ENCODE results near the gene SMAD2. TPM values are rescaled to one million over a fixed set of nuclear protein-coding genes. Genes with fewer than 3 reads are reported as not detected.
A peak's percentile ranks its signal among the peaks of the same experiment; 100 is the strongest.

SMAD2 gene
- polyA plus RNA-seq, 2 of the 4 experiments (the other 2 are of a cell fraction), result 131 to 229 TPM

DNA sequence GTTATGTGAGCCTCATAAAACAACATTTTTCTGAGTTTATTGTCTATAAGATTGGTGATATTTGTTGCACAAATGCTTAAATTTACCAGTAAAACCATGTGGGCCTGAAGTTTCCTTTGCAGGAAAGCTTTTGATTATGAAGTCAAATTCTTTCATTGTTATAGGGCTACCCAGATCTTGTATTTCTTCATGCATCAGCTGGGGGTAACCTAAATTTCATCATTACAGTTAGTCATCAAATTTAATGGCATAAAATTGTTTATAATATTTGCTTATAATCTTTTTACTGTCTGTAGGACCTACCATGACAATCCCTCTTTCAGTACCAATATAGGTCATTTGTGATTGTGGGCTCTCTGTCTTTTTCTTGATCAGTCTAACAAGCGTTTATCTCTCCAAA, 47.8 kb downstream of the SMAD2 start:
- H3K4me3 ChIP-seq, result no peak overlapping the region
- ChIA-PET CTCF (no interaction called here), POLR2A (no interaction called here)
- no peaks in the 10 kb centered on the region for H3K9me3 ChIP-seq
- peak overlapping the region; percentile 61 to 80; a peak in 5 of 6 replicates for H3K27ac ChIP-seq
- ATAC-seq (no peak), DNase-seq (ENCODE audit: low read depth in 1 of 2, low spot score in 1 of 2) (no peak), FAIRE-seq (no peak)
- WGBS (ENCODE audit: missing lambda C conversion rate), result 95% methylated on average over 1 of the region's 1 CpG
- H3K4me1 ChIP-seq, result peaks cover 79% of the 10 kb centered on the region
- TF ChIP-seq CEBPB (IDR thresholded peaks at IDR 0.05) (peak in 1 of 2 experiments; percentile 9; a peak in 1 of 4 replicates), ZC3H11A (IDR thresholded peaks at IDR 0.05) (no peak), HOXA7 (CRISPR knock-in tag; IDR thresholded peaks at IDR 0.05) (no peak), SMC3 (IDR thresholded peaks at IDR 0.05) (no peak), ESRRA (IDR thresholded peaks at IDR 0.05; ENCODE audit: borderline replicate concordance, low read length) (no peak)
- TF ChIP-seq, protein P1, sequence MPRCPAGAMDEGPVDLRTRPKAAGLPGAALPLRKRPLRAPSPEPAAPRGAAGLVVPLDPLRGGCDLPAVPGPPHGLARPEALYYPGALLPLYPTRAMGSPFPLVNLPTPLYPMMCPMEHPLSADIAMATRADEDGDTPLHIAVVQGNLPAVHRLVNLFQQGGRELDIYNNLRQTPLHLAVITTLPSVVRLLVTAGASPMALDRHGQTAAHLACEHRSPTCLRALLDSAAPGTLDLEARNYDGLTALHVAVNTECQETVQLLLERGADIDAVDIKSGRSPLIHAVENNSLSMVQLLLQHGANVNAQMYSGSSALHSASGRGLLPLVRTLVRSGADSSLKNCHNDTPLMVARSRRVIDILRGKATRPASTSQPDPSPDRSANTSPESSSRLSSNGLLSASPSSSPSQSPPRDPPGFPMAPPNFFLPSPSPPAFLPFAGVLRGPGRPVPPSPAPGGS (IDR thresholded peaks at IDR 0.05), result no peak
- peak overlapping the region; percentile 39 for H3K4me2 ChIP-seq

- ATAC-seq (peak; percentile 39 to 54; a peak in 2 of 6 replicates), FAIRE-seq (no peak), DNase-seq (ENCODE audit: low read depth in 1 of 2, low spot score in 1 of 2) (peak in 1 of 2 experiments; percentile 64)
- WGBS (ENCODE audit: missing lambda C conversion rate), result 78% methylated on average over 7 of the region's 7 CpGs
- no peak overlapping the region for H3K4me3 ChIP-seq
- H3K27ac ChIP-seq, result peak overlapping the region; percentile 61 to 80
- TF ChIP-seq GATA3 (IDR thresholded peaks at IDR 0.05; ENCODE audit: borderline replicate concordance) (peak; percentile 38; the same call in 1 of the 2 replicates), MAFK (IDR thresholded peaks at IDR 0.05; ENCODE audit: partially characterized antibody) (no peak), ZC3H11A (IDR thresholded peaks at IDR 0.05) (no peak), POLR2A (IDR thresholded peaks at IDR 0.05; ENCODE audit: low read length) (no peak), REST (IDR thresholded peaks at IDR 0.05) (no peak)
- H3K9me3 ChIP-seq, result no peaks in the 10 kb centered on the region
- CTCF ChIA-PET, result interaction anchor here (0.6 kb wide), 1 partner anchor 428 kb away, joined by 3 read pairs; no protein-coding TSS in a partner anchor
- peaks cover 79% of the 10 kb centered on the region for H3K4me1 ChIP-seq
- peak overlapping the region; percentile 39 for H3K4me2 ChIP-seq
- POLR2A ChIA-PET, result no interaction called here
Measured at GRCh38 chr18:47881752-47882455, 48.6 kb downstream of the SMAD2 start.

GRCh38 chr18:47881042-47881441, 49.4 kb downstream of the SMAD2 start:
- peak overlapping the region; percentile 39; the same call in 2 of the 3 replicates for H3K4me2 ChIP-seq
- peaks cover 83% of the 10 kb centered on the region for H3K4me1 ChIP-seq
- no peak overlapping the region for H3K4me3 ChIP-seq
- ChIA-PET POLR2A (no interaction called here), CTCF (no interaction called here)
- H3K27ac ChIP-seq, result peak overlapping the region; percentile 40 to 66; a peak in 4 of 6 replicates
- TF ChIP-seq ESRRA (IDR thresholded peaks at IDR 0.05; ENCODE audit: borderline replicate concordance, low read length), result no peak
- no peak for TF ChIP-seq MAZ (IDR thresholded peaks at IDR 0.05; ENCODE audit: borderline replicate concordance, low read depth, low read length)
- TF ChIP-seq E2F6 (IDR thresholded peaks at IDR 0.05; ENCODE audit: borderline replicate concordance, low read depth), result no peak
- TF ChIP-seq, protein P2, sequence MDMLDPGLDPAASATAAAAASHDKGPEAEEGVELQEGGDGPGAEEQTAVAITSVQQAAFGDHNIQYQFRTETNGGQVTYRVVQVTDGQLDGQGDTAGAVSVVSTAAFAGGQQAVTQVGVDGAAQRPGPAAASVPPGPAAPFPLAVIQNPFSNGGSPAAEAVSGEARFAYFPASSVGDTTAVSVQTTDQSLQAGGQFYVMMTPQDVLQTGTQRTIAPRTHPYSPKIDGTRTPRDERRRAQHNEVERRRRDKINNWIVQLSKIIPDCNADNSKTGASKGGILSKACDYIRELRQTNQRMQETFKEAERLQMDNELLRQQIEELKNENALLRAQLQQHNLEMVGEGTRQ (IDR thresholded peaks at IDR 0.05), result no peak
- no peak for TF ChIP-seq RCOR1 (IDR thresholded peaks at IDR 0.05; ENCODE audit: low read depth, low read length)
- TF ChIP-seq SMC3 (IDR thresholded peaks at IDR 0.05), result no peak
- no peak for TF ChIP-seq CBX2 (IDR thresholded peaks at IDR 0.05; ENCODE audit: borderline replicate concordance, low read depth)
- TF ChIP-seq KDM1A (IDR thresholded peaks at IDR 0.05; ENCODE audit: low read depth), result no peak
- TF ChIP-seq FOSL2 (IDR thresholded peaks at IDR 0.05), result no peak
- no peak for TF ChIP-seq FOSL2 (CRISPR knock-in tag; IDR thresholded peaks at IDR 0.05)
- no peak for TF ChIP-seq KDM5A (IDR thresholded peaks at IDR 0.05)
- no peak for TF ChIP-seq HOXB13 (CRISPR knock-in tag; IDR thresholded peaks at IDR 0.05; ENCODE audit: low read depth)
- no peak for TF ChIP-seq EHMT2 (IDR thresholded peaks at IDR 0.05; ENCODE audit: low read depth)
- TF ChIP-seq GATA3 (IDR thresholded peaks at IDR 0.05; ENCODE audit: borderline replicate concordance), result no peak
- no peak for TF ChIP-seq TP53 (CRISPR knock-in tag; IDR thresholded peaks at IDR 0.05)
- no peak for TF ChIP-seq HOXB5 (CRISPR knock-in tag; IDR thresholded peaks at IDR 0.05)
- no peak for ATAC-seq
- WGBS (ENCODE audit: missing lambda C conversion rate), result 75% methylated on average over 3 of the region's 3 CpGs
- H3K9me3 ChIP-seq, result no peaks in the 10 kb centered on the region
- no peak for FAIRE-seq
- DNase-seq (ENCODE audit: low read depth in 1 of 2, low spot score in 1 of 2), result no peak
